Stimulated activated CD8-positive, alpha-beta memory T cell treated with anti-CD3 and anti-CD28 coated beads, Interleukin-15, amount 100 ng/mL, for 24 hours (primary cell): ENCODE measurements around the gene DECR2.
"Not testable (repeated sequence)": the region's sequence is repeated elsewhere in the genome, so short reads cannot be mapped to it uniquely, and the experiment has no call there.

ENCODE experiments used
- DNase-seq: peaks from one replicate; pipeline ENCODE4 v3.0.0-alpha.2; 2020; ENCODE audit warnings: low read depth

Gene DECR2

DNA sequence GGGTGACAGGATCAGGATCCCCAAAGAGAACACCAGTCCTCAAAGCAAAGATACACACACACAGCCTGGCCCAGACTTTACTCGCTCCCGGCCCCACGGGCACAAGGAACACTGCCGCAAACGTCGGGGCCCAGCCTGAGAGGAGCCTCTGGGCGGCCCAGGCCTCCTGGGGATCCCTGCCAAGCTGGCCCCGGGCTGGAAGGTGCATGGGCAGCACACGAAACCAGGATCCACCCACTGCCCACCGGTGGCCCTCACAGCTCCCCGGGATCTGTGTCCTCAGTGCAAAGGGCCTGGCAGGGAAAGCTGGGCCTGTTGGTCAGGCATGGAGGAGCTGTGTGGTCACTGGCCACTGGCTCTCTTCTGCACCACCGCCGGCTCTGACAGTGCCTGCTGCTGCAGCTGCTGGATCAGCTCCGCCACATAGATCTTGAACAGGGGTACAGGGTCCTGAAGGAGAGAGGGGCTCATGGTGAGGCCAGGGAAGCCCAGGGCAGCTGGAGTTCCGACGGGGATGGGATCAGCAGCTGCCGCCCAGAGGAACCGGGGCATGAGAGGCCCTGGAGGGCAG, 34.3 kb upstream of the DECR2 start:
- no peak for DNase-seq

DNA sequence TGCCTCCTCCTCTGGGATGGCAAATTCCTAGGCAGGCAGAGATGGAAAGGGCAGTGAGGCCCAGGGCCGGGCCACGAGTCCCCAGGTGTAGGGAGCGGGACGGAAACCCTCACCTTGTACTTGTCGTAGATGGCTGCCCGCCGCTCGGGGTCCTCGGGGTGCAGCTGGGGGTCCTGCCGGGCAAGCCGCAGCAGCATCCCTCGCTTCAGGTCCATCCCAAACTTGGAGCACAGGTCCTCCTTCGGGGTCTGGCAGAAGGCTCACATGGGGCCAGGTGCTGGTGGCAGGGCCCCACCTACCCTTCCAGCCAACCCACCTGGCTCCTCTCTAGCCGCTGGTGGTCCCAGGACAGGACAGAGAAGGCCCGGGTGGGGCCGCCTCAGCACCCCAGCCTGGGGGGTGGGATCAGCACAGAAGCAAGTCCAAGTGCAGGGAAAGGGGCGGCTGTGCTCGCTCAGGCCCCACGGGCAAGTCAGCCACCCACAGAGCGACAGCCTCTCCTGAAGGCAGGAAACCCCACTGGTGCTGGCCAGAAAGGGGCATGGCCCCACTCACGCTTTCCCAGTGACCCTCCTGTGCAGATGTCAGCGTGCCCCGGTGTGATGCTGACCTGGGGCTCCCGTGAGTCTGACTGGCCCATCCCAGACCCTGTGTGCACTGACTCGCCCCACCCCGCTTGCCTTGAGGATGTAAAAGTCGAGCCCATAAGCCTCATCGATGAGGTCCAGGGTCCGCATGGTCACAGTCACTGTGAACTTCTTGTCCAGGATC, 33.1 kb upstream of the DECR2 start:
- no peak for DNase-seq

DNA sequence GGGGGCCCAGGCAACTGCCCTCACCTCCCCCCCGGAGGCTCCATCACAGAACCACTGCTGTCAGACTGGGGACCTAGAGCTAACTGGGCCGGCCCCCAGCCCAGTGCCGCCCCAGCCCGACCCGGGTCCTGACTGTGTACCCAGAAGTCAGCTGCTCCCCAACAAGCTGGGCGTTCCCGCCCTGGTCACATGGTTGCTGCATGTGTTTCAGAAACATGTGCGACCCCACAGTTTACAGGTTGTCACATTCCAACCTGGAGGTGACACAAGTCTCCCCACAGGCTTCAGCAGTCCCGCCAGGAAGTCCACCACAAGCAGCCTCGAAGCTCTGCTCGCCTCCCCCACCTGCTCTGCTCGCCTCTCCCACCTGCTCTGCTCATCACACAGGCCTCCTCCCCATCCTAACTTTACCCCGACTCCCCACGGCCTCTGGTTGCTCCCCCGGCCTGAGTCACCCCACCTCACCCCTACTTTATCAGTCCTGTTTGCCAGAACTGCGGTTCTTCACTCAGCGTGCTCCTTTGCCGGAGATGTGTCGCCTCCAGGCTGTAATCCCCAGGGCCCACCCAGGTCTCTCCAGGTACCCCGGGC, 32.3 kb upstream of the DECR2 start:
- DNase-seq, result no peak

DNA sequence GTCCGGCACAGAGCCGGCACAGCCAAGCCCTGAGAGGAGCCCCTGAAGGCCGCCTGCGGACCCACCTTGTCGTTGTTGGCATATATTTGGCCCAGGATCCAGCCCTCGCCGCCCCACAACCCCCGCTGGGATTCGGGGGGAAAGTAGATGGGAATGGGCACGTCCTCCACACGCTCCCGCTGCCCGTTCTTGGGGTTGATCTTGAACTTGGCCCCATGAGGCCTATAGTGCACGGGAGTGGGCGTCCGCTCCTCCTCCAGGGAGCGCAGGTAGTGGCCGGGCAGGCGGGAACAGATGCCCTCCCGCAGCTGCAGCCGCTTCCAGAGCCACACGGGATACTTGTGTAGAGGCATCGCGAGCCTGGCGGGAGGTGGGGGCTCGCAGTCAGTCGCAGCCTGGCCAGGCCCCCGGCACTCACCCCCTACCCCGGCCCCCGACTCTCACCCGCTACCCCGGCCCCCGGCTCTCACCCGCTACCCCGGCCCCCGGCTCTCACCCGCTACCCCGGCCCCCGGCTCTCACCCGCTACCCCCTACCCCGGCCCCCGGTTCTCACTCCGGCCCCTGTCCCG, 31.7 kb upstream of the DECR2 start:
- no peak for DNase-seq

DNA sequence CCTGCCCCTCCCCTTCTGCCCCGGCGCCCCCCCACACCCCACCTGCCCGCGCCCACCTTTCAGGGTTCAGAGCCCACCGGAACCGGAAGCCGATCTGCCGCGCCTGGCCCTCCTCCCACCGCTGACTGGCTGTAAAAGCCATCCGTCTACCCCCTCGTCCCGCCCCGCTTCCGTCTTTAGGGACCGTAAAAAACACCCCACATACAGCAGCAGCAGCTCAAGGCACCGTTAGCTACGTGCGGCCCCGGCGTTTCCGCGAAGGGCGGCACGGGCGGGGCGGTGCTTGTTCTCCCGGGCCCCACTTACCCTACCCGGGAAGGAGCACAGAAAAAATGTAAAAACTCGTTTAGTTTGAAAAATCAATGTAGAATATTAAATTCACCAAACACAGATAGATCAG, 31.2 kb upstream of the DECR2 start, which contains the start of gene MRPL28:
Gene MRPL28 (minus strand): TSS at position 96 of the 400 bp plus-strand sequence. CDS start 320 bp downstream, outside the sequence.
- DNase-seq, result peak; percentile 81

DNA sequence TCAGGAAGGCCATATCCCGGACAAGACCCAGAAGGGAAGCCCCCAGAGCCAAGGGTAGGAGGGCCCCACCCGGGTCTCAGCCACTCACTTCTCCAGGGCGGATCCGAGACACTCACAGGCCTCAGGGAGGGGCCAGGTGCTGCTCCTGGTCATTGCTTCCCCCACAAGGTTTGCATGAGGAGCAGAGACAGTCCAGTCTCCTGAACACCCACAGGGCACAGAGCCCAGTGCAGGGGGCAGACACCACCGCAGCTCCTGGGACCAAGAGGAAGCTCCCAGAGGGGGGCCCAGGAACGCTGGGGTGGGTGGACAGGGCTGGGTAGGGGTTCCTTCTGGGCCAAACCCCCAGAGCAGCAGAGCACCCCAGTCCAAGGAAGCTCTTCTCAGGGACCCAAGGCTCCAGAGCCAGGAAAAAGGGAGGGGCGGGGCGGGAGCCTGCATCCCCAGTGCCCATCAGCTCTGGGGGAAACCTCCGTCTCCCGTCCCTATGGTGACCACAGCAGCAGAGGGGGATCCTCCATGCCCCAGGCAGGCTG, 30.6 kb upstream of the DECR2 start:
- no peak for DNase-seq

DNA sequence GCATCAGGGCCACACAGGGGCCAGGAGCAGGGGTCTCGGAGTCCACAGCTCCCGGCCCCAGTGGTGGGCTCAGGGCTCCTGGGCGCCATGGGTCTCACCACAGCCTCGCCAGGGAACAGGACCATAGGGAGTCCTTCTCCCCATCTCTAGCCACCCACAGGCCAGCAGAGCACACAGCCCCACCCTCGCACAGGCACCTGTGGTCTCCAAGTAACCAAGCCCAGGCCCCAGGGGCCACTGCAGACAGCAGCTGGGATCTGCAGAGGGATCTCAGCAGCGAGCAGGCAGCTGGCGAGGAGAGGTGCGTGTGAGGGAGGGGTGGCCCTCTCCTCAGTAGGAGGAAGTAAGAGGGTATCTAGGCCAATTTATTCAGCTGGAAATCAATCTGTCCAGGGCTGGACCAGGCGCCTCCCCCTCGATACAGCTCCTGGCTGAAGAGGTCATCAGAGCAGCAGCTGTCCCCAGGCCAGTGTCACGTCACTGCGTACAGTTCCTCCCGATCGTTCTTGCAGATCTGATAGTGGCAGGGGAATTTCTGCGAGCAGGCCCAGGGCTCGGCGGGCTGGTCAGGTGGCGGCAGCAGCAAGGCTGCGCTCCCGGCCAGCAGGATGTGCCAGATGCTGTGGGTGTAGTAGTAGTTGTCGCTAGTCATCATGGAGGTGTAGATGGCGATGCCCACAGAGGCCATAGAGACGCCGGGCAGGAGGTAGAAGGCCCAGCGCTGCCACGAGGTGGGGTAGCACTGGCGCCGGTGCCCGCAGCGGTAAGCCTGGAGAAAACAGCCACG, 30.0 kb upstream of the DECR2 start:
- DNase-seq, result no peak

DNA sequence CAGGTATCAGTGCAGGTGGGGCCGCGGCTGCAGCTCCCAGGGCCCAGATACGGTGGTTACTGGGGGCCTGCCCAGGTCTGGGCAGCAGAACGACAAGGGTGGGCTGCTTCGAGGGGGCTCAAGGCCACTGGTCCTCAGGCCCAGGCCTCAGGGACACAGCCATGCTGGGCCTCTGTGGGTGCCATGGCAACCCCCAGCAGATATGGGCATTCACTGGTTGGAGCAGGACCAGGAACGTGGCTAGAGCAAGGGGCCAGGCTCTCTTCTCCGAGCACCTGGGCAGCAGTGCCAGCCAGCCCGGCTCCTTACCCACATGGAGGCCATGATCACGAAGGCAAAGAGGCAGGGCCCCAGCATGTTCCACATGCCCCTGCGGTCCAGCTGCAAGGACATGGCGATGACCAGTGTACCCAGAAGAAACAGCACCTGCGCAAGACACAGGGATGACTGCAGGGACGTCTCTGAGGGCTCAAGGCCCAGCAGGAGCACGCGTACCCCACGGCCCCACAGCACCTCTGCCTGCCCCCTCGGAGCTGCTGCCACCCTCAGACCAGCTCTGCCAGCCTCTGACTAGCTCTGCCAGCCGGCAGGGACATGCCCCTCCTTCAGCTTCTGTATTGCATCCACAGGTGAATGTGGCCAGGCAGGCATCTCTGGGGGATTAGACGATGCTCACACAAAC, 29.2 kb upstream of the DECR2 start:
- DNase-seq, result no peak

DNA sequence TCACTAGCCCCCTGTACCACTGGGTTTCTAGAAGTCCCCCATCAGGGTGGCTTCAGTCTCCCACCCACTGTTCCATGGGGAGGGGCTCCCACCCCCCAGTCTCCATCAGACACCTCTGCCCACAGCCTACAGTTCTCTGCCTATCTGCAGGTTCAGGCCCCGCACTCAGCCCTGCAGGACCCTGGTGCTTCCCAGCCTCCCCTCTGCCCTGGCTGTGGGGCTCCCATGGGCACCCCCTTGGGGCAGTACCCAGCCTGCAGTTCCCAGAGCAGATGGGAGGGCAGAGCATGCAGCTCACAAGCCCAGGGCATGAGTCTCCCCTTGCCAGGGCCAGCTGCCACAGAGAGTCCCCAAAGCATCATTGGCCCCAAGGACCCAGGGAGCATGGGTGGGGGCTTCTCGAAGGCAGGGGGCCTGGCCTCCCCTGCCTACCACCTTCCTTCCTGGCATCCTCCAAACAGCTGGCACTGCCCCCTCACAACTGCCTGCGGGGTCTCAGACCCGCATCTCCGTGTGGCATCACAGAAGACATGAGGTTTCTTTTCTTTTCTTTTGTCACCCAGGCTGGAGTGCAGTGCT, 28.6 kb upstream of the DECR2 start:
- no peak for DNase-seq

DNA sequence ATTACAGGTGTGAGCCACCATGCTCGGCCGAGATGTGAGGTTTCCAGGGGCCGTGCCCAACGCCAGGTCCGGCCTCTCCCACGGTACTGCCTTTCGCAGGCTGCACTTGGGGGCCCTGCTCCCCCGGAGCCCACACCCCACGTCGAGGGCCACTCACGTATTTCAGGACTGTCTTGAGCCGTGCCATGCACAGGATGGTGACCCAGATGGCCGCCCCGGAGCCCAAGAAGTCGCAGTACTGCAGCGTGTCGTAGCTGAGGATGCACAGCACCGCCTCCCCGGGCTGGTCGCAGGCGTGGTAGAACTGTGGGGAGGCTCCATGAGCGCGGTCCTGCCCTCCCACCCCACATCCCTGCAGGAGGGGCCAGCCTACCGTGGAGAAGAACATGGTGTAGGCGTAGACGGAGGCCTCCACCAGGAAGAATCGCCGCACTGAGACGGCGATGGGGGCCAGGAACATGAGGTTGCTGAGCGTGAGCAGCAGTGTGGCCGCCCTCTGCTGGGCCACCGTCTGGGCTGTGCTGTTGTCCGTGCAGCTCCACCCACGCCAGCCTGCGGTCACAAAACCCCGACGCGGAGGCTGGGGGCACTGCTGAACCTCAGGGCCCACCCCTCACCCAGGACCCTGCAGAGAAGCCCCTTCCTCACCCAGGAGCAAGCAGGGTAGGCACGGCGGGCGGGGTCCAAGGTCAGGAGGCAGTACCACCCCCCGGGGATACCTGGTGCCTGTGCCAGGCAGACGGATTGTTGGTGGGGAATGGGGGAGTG, 27.7 kb upstream of the DECR2 start:
- no peak for DNase-seq

DNA sequence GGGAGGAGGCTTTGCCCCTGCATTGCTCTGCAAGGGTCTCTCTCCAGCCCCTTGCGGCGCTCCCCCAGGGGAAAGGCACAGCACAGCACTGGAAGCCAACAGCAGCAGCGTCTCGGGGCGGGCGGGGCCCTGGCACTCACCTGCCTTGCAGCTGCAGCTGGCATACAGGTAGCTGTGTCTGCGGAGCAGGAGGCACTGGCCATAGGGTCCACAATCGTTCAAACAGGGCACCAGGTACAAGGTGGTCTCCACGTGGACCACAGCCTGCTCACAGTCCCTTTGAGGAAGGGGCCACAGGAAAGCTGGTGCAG, 27.1 kb upstream of the DECR2 start:
- DNase-seq, result no peak

DNA sequence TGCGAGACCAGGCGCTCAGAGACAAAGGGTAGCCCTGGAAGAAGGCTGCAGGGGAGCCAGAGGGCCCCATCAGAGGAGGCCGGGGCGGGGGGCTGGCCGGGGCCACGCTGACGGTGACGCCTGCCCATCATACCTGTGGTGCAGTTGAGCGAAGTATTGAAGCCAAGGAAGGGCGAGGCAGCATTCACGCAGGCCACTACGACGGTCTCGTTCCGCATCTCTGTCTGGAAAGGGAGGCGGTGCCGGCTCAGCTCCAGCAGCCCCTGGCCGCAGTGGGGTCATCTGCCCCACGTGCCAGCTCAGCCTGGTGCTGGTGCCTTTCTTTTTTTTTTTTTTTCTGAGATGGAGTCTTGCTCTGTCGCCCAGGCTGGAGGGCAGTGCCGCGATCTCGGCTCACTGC, 26.5 kb upstream of the DECR2 start:
- DNase-seq, result no peak

DNA sequence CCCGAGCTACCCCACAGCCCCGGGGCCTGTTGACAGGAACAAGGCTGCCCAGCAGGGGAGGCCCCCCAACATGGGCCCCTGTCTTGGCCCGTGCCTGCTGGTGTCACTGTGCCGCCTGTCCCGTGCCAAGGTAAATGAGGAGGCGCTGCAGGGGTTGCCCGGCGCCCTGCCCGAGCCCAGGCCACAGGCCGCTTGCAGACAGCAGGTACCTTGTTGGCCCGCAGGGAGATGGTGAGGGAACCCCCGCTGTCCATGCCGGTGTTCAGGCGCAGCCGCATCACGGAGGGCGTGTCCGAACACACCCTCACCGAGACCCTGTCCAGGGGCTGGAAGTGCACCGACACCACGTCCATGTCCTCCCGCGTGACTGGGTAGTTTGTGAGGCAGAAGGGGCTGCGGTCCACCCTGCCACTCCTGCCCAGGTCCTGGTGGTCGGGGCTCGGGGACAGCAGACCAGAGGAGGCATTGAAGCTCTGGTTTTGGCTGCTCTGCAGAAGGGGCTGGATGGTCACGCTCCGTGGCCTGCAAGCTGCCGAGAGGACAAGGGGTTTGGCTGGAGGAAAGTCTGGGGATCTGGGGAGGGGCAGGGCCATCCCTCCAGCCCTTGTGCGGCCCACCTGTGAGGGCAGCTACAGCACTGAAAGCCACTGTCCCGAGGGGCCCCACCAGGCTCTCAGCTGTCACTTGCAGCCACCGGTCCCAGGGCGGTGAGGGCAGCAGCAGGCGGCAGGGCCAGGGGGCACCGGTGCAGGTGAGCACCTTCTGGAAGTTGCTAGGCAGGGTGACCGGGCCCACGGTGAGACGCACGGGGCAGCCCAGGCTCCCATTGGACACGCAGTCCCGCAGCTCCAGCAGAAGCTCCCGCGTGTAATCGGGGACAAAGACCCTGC, 25.5 kb upstream of the DECR2 start:
- DNase-seq, result no peak

DNA sequence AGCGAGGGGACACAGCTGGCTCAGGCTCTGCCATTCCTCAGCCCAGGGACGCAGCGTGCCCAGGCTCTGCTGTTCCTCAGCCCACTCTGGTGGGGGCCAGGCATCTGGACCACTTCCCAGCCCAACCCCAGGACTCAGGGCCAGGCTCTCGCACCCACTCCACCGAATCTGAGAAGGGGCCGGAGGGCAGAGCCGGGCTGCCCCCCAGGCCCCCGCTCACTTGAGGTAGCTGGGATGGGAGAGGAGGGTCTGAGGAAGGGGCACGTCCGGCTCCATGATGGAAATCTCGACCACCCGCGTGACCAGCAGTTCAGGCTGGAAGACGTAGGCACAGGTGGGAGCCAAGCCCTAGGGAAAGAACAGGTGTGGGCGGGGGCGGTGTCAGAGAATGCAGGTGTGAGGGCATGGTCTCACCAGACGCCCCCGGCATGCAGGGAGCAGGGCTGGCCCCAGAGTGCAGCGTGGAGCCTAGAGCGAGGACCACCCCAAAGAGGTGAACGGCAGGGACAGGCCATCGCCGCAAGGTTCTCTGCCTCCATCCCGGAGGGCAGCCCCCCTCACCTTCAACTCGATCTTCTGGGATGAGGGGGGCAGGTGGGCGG, 24.8 kb upstream of the DECR2 start:
- no peak for DNase-seq

DNA sequence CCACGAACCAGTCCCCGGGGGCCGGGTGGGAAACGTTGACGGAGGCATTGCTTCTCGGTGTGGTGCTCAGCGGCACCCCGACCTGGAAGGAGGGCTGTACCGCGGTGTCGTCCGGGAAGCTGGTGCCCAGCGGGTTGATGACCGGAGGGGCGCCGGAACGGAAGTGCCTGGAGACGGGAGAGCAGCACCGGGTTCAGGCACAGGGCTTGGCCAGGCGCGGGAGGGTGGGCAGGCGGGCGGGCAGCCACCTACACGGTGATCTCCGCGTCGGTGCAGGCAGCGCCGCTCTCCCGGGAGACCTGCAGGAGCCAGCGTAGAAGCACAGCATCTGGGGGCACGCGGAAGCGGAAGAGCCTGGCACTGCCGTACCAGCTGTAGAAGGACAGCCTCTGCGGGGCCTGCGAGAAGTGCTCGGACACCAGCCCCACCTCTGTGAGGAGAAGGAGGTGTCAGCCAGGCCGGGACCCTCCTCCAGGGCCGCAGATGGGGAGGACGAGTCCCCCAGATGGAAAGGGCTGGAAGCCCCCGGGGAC, 24.2 kb upstream of the DECR2 start:
- DNase-seq, result no peak

DNA sequence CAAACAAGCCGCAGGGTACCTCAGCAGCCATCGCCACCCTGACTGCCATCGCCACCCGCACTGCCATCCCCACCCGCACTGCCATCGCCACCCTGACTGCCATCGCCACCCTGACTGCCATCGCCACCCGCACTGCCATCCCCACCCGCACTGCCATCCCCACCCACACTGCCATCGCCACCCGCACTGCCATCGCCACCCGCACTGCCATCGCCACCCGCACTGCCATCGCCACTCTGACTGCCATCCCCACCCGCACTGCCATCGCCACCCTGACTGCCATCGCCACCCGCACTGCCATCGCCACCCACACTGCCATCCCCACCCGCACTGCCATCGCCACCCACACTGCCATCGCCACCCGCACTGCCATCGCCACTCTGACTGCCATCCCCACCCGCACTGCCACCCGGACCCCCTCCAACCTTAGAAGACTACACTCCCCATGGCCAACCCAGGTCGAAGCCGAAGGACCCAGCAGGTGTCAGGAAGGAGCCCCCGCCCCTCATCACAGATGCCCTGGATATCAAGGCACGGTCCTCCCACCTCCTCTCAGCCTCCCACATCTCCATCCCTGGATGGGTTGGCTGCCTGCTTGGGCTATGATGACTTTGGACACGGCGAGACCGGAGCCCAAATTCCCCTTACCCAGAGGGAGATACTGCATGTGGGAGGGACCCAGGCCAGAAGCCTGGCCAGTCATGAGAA, 23.4 kb upstream of the DECR2 start:
- DNase-seq, result not testable (repeated sequence)

DNA sequence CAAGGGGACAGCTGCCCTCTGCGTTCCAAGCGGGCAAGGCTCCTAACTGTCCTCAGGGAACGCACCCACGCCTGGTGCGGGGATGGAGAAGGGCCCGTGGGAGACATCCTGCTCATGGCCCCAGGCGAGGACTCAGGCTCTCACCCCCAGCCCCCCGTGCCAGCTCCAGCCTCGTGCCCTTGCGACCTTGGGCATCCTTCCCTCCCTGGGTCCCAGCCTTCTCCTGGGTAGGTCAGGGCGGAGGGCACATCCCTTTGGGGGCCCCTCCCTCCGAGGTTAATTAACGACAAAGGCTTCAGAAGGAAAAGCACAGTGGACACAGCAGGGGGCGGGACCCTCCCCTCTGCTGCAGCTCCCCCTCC, 22.9 kb upstream of the DECR2 start:
- no peak for DNase-seq
